H9 (cell line): ENCODE results near the gene SIT1. TPM values are rescaled to one million over a fixed set of nuclear protein-coding genes. Genes with fewer than 3 reads are reported as not detected.
A peak's percentile ranks its signal among the peaks of the same experiment; 100 is the strongest.

Experiments
- DNase-seq: peaks from one replicate; pipeline ENCODE4 v3.0.0-alpha.2; 2017
- H2AFZ ChIP-seq: one replicate; pipeline ENCODE4 v1.6.1; 2013; ENCODE audit warnings: mild to moderate bottlenecking, low read length, control low read depth, moderate library complexity
- H2AK5ac ChIP-seq: 2 replicates; pipeline ENCODE4 v1.6.1; 2013; ENCODE audit warnings: low read length, control low read depth, mixed read lengths; ENCODE audit not compliant: insufficient read length
- H2BK120ac ChIP-seq: one replicate; pipeline ENCODE4 v1.6.1; 2013; ENCODE audit warnings: low read depth, mild to moderate bottlenecking, low read length, control low read depth, inconsistent platforms; ENCODE audit not compliant: poor library complexity, severe bottlenecking
- H2BK12ac ChIP-seq: 2 replicates; pipeline ENCODE4 v1.6.1; 2013; ENCODE audit warnings: low read length, control low read depth, mixed read lengths, low read depth; ENCODE audit not compliant: insufficient read length
- H2BK15ac ChIP-seq: 2 replicates; pipeline ENCODE4 v1.6.1; 2013; ENCODE audit warnings: low read depth, low read length, control low read depth
- H2BK20ac ChIP-seq: one replicate; pipeline ENCODE4 v1.6.1; 2013; ENCODE audit warnings: low read depth, mild to moderate bottlenecking, low read length, control low read depth, inconsistent platforms; ENCODE audit not compliant: poor library complexity, severe bottlenecking
- H2BK5ac ChIP-seq: 2 replicates; pipeline ENCODE4 v1.6.1; 2013; ENCODE audit warnings: low read length, control low read depth, mixed read lengths; ENCODE audit not compliant: insufficient read length
- H3K14ac ChIP-seq: 2 replicates; pipeline ENCODE4 v1.6.1; 2013; ENCODE audit warnings: low read length, control low read depth; ENCODE audit not compliant: insufficient read depth
- H3K18ac ChIP-seq: 2 replicates; pipeline ENCODE4 v1.6.1; 2013; ENCODE audit warnings: low read depth, mild to moderate bottlenecking, mixed read lengths, low read length, control low read depth; ENCODE audit not compliant: insufficient read length
- H3K23ac ChIP-seq: 2 replicates; pipeline ENCODE4 v1.6.1; 2013; ENCODE audit warnings: low read length, control low read depth, mixed read lengths, low read depth; ENCODE audit not compliant: insufficient read length
- H3K23me2 ChIP-seq: 2 replicates; pipeline ENCODE4 v1.6.1; 2013; ENCODE audit warnings: low read depth, mild to moderate bottlenecking, mixed read lengths, low read length, control low read depth; ENCODE audit not compliant: insufficient read length, poor library complexity, severe bottlenecking
- H3K27ac ChIP-seq: 2 replicates; pipeline ENCODE4 v1.5.1; 2013; ENCODE audit warnings: low read length, control low read depth, mixed read lengths, low read depth; ENCODE audit not compliant: insufficient read length
- H3K27me3 ChIP-seq: 2 replicates; pipeline ENCODE4 v1.6.1; 2013; ENCODE audit warnings: low read length, control low read depth, inconsistent platforms; ENCODE audit not compliant: insufficient read depth
- H3K4ac ChIP-seq: 2 replicates; pipeline ENCODE4 v1.6.1; 2013; ENCODE audit warnings: low read depth, mild to moderate bottlenecking, control low read depth, inconsistent platforms, low read length, moderate library complexity
- H3K4me1 ChIP-seq: 2 replicates; pipeline ENCODE4 v1.6.1; 2013; ENCODE audit warnings: low read length, control low read depth, inconsistent platforms; ENCODE audit not compliant: insufficient read depth
- H3K4me2 ChIP-seq: 2 replicates; pipeline ENCODE4 v1.6.1; 2013; ENCODE audit warnings: low read length, control low read depth, mixed read lengths; ENCODE audit not compliant: insufficient read length, insufficient read depth
- H3K56ac ChIP-seq: 2 replicates; pipeline ENCODE4 v1.6.1; 2013; ENCODE audit warnings: low read depth, mild to moderate bottlenecking, mixed read lengths, low read length, control low read depth; ENCODE audit not compliant: insufficient read length
- H3K79me1 ChIP-seq: 2 replicates; pipeline ENCODE4 v1.6.1; 2013; ENCODE audit warnings: low read depth, mild to moderate bottlenecking, moderate library complexity, low read length, control low read depth, inconsistent platforms; ENCODE audit not compliant: insufficient read depth, poor library complexity, severe bottlenecking
- H3K79me2 ChIP-seq: 2 replicates; pipeline ENCODE4 v1.6.1; 2013; ENCODE audit warnings: low read length, control low read depth, inconsistent platforms; ENCODE audit not compliant: insufficient read depth
- H3K9ac ChIP-seq: 2 replicates; pipeline ENCODE4 v1.6.1; 2013; ENCODE audit warnings: low read length, control low read depth, mixed read lengths; ENCODE audit not compliant: insufficient read length; ENCODE audit errors: extremely low read depth
- H3K9me3 ChIP-seq: one replicate; pipeline ENCODE4 v1.6.1; 2013; ENCODE audit warnings: low read depth, low read length, inconsistent platforms; ENCODE audit not compliant: control insufficient read depth
- H3T11ph ChIP-seq: one replicate; pipeline ENCODE4 v1.6.1; 2013; ENCODE audit warnings: mild to moderate bottlenecking, low read length, control low read depth, inconsistent platforms
- H4K20me1 ChIP-seq: one replicate; pipeline ENCODE4 v1.6.1; 2013; ENCODE audit not compliant: control insufficient read depth, insufficient read length, insufficient read depth
- H4K5ac ChIP-seq: 2 replicates; pipeline ENCODE4 v1.6.1; 2013; ENCODE audit warnings: low read depth, mild to moderate bottlenecking, mixed read lengths, low read length, control low read depth; ENCODE audit not compliant: insufficient read length
- H4K8ac ChIP-seq: replicated peaks from 2 replicates; pipeline ENCODE4 v1.6.1; 2013; ENCODE audit warnings: low read length, control low read depth, mixed read lengths, low read depth; ENCODE audit not compliant: insufficient read length
- H4K91ac ChIP-seq: 2 replicates; pipeline ENCODE4 v1.6.1; 2013; ENCODE audit warnings: low read depth, mild to moderate bottlenecking, moderate library complexity, mixed read lengths, low read length, control low read depth; ENCODE audit not compliant: insufficient read length
- H3K27ac Mint-ChIP-seq, 3 experiments: 2 replicates in 2 of 3; 3 replicates in 1 of 3; pipeline ENCODE4 v1.8.0; 2020 to 2021; ENCODE audit warnings: mixed read lengths in 3 of 3, mild to moderate bottlenecking in 1 of 3, moderate library complexity in 1 of 3
- H3K27me3 Mint-ChIP-seq: 2 replicates; pipeline ENCODE4 v1.8.0; 2021; ENCODE audit warnings: low read depth, mild to moderate bottlenecking, moderate library complexity, mixed read lengths
- H3K36me3 Mint-ChIP-seq, 3 experiments: 2 replicates in 2 of 3; 3 replicates in 1 of 3; pipeline ENCODE4 v1.8.0; 2020 to 2021; ENCODE audit warnings: low read depth in 3 of 3, mixed read lengths in 3 of 3; ENCODE audit not compliant: insufficient read depth in 1 of 3
- H3K4me1 Mint-ChIP-seq, 2 experiments: 2 replicates each; pipeline ENCODE4 v1.8.0; 2020; ENCODE audit warnings: mixed read lengths in 2 of 2
- H3K4me3 Mint-ChIP-seq, 2 experiments: 2 replicates in 1 of 2; 3 replicates in 1 of 2; pipeline ENCODE4 v1.8.0; 2020 to 2021; ENCODE audit warnings: mild to moderate bottlenecking in 2 of 2, mixed read lengths in 2 of 2, moderate library complexity in 1 of 2
- H3K9me3 Mint-ChIP-seq, 2 experiments: 2 replicates in 1 of 2; 3 replicates in 1 of 2; pipeline ENCODE4 v1.8.0; 2020; ENCODE audit warnings: mild to moderate bottlenecking in 2 of 2, mixed read lengths in 2 of 2, moderate library complexity in 1 of 2
- CTCF ChIP-seq: fragments of 200-600 bp; sonication (generic); conservative IDR thresholded peaks from 3 replicates; pipeline ENCODE4 v1.8.0; 2021; ENCODE audit warnings: antibody characterized with exemption, mild to moderate bottlenecking
- total RNA-seq: library from RNA; stranded (reverse); gene quantifications from 2 replicates; pipeline ENCODE4 v1.2.1, GENCODE V29; 2021

SIT1 gene
- total RNA-seq, 1 experiment from 2014 or later: 1.6 TPM

- TF ChIP-seq CTCF: no peak
Observed at GRCh38 chr9:35635730-35636129, 15.0 kb downstream of the SIT1 start.

More at GRCh38 chr9:35635730-35636129, 15.0 kb downstream of the SIT1 start:
- Mint-ChIP-seq H3K36me3 (peaks cover 3 to 6% (median 5%) of the 10 kb centered on the region in 3 experiments), H3K4me3 (no peak overlapping the region), H3K9me3 (peaks cover 0 to 7% of the 10 kb centered on the region in 2 experiments; a peak in 3 of 5 replicates), H3K4me1 (no peaks in the 10 kb centered on the region), H3K27me3 (peaks cover 10% of the 10 kb centered on the region), H3K27ac (peak overlapping the region in 2 of 3 experiments; percentile 3 to 78; a peak in 1 of 7 replicates)
- H2BK5ac ChIP-seq: no peak overlapping the region
- no peak overlapping the region for H3K4ac ChIP-seq
- no peak overlapping the region for H3K9ac ChIP-seq
- no peaks in the 10 kb centered on the region for H3K27me3 ChIP-seq
- no peak overlapping the region for H2AFZ ChIP-seq
- no peak overlapping the region for H2BK12ac ChIP-seq
- H3K14ac ChIP-seq: no peak overlapping the region
- H2BK15ac ChIP-seq: no peak overlapping the region
- no peaks in the 10 kb centered on the region for H4K20me1 ChIP-seq
- H3K56ac ChIP-seq: no peak overlapping the region
- no peak overlapping the region for H3T11ph ChIP-seq
- no peak overlapping the region for H4K5ac ChIP-seq
- H3K4me1 ChIP-seq: no peaks in the 10 kb centered on the region
- H4K8ac ChIP-seq: no peak overlapping the region
- no peaks in the 10 kb centered on the region for H3K9me3 ChIP-seq
- no peak overlapping the region for H2BK120ac ChIP-seq
- H3K4me2 ChIP-seq: no peak overlapping the region
- H3K23ac ChIP-seq: no peak overlapping the region
- H2AK5ac ChIP-seq: no peak overlapping the region
- H3K79me2 ChIP-seq: no peaks in the 10 kb centered on the region
- H3K79me1 ChIP-seq: no peaks in the 10 kb centered on the region
- H2BK20ac ChIP-seq: no peak overlapping the region
- no peak overlapping the region for H3K27ac ChIP-seq
- no peak overlapping the region for H4K91ac ChIP-seq
- no peaks in the 10 kb centered on the region for H3K23me2 ChIP-seq
- no peak overlapping the region for H3K18ac ChIP-seq
- DNase-seq: no peak
